GM18511 (cell line): ENCODE data around the gene HOXA6.

Experiments
- ATAC-seq: cut with Tn5 transposase; IDR thresholded peaks from one replicate; pipeline ENCODE4 v1.9.1; 2021; ENCODE audit warnings: mild to moderate bottlenecking, moderate library complexity; ENCODE audit not compliant: unreplicated experiment

HOXA6 gene

GRCh38 chr7:27173956-27174873 lies 26.6 kb upstream of the HOXA6 start, which contains the start of gene HOXA10:
TSS of gene HOXA10 (minus strand) at chr7:27174320. CDS start at chr7:27174306, 14 bp downstream.
- ATAC-seq: no peak

- no peak for ATAC-seq
Measured at GRCh38 chr7:27173511-27173955, 26.0 kb upstream of the HOXA6 start.

DNA sequence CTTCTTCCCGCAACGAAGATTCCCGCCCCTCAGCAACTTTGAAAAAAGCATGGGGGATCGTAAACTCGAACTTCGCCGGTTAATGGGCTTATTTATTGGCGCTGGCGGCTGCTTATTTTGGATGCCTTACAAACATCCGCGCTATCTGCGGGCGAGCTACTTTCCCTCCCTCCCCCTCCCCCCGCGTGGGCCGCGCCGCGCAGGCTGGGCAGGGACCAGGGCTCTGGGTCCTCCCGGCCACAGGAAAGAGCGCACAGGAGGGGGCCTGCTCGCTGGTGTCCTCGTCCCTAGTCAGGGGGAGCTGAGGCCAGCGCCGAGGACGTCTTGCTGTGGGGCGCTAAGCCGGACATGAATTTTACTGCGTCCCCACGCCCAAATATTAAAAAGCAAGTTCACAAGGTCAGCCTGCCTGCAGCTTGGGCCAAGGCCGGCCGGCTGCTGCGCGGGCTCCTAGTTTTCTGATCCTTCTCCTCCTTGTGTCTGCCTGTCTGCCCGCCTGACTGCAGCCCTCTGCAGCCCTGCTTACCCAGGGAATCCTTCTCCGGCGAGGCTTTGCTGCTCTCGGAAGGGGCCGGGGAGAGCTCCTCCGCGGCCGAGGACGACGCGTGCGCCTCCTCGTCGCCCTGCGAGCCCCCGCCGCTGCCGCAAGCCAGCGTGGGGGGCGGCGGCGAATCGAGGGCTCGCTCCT lies 25.4 kb upstream of the HOXA6 start:
- no peak for ATAC-seq

- ATAC-seq: no peak
Measured at GRCh38 chr7:27172315-27172774, 24.8 kb upstream of the HOXA6 start.

DNA sequence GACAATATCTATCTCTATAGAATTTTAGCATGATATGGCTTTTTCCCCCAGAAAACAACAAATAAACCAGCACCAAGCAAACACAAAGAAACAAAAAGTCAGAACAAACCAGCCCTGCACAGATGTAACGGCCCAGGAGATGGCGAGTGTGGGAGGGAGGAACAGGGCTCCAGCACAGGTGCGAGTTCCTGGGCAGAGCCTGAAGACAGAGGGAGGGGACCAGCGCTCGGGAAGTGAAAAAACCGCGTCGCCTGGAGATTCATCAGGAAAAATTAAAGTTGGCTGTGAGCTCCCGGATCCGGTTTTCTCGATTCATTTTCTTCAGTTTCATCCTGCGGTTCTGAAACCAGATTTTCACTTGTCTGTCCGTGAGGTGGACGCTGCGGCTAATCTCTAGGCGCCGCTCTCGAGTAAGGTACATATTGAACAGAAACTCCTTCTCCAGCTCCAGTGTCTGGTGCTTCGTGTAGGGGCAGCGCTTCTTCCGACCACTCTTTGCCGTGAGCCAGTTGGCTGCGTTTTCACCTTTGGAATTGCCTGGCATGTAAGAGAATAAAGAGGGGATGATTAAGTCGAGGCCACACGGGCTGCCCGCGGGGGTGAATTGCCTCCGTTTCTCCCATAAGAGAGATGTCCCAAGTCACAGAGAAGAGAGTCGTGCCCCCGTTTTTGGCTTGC lies 24.2 kb upstream of the HOXA6 start:
- ATAC-seq: no peak

GRCh38 chr7:27171325-27171636 lies 23.7 kb upstream of the HOXA6 start:
- ATAC-seq: no peak

DNA sequence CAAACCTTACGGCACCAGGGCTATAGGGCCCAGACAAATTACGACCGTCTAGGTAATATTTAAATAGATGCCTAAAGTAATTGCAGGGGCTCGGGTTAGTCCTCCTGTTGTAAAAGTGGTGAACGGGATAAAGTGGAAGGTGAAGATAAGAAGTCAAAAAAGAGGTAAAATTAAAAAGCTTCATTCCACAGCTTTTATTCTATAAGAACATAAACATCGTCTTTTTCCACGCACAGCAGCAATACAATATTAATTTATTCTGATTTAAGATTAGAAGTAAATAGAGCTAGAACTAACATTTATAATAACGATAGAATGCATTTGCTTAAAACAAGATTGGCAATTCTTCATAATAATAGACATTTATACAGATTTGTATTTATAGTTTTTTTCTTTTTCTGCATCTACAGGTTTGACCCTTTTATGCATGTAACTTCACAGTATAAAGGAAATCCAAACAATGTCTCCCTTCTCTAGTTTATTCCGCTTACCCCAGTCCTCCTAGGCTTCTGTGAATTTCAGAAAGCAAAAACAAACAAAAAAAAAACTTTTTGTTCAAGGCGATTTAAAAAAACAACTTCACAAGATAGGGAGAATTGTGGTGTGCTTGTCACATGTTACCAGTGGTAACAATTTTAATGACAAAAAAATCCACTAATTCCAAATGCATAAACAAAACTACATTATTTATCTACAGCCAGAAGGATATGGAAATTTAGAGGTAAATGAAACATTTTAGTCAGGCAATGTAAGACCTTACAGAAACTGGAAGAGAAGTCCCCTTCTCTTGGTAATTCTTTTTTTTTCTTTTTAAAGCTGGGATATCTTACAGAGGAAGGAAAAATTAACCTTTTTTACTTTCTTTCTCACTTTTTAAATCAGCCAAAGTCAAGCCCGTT lies 23.1 kb upstream of the HOXA6 start:
- ATAC-seq: no peak

GRCh38 chr7:27169658-27170425 lies 22.3 kb upstream of the HOXA6 start:
- ATAC-seq: no peak

- no peak for ATAC-seq
Measured at GRCh38 chr7:27168265-27168947, 20.8 kb upstream of the HOXA6 start.

- ATAC-seq: no peak
Measured at GRCh38 chr7:27167916-27168264, 20.3 kb upstream of the HOXA6 start.

DNA sequence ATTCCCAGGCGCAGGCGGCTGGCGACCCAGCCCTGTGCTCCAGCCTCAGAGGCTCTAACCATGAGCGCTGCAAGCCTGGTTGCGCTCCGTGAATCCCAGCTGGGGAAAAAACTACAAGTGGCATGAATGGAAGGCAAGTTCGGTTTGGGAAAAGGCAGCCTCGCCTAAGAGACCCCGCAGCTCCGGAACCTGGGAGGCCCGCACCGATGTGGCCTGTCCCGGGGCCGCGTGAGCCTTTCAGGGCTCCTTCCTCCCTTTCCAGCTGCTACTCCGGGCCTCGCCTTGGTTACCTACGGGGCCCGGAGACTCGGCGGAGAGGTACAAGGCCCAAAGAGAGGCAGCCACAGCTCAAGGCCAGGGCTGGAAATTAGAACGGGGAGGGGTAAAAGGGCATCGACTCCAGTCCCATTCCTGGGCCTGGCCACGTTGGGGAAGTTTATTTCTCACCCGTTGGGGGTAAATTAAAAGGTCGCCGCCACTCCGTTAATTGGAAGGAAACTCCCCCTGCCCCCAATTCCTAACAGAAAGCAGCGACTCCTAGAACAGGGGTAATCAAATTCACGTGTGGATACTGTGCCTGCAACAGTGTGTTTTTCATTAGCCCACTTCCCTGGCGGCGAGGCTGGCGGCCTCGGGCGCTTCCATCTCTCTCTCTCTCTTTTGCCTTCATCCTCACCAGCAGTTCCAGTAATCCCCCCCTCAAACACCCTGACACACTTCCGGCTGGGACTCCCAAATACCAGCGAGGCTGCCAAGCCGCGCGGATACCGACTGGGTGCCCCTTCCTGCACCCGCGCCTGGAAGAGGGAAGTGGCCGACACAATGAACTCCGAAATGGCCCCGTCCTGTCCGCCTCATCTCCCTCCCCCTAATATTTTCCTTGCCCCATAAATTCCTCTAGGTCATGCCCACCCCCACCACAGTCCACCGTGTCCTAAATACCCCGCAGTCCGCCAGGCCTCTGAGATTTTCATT lies 19.2 kb upstream of the HOXA6 start:
- no peak for ATAC-seq

- ATAC-seq: no peak
Measured at GRCh38 chr7:27165996-27166530, 18.5 kb upstream of the HOXA6 start.

- ATAC-seq: no peak
Measured at GRCh38 chr7:27165089-27165995, 17.8 kb upstream of the HOXA6 start, which contains the start of gene HOXA9. TSS of gene HOXA9 (minus strand) at chr7:27165537. CDS start at chr7:27165457, 80 bp downstream.

GRCh38 chr7:27164367-27165088 lies 17.0 kb upstream of the HOXA6 start:
- no peak for ATAC-seq

DNA sequence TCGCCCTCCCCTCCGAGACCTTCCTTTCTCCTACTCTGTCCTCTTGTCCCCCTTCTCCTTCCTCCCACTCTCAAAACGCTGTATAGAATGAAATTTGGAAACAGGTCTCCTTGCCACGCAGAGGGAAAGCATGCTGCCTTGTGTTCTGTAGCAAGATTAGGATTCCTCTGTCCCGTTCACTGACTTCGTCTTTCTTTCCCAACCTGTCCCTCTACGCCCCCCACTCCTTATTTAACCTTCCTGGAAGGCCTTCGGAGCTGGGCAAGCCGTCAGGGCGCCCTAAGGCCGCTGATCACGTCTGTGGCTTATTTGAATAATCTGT lies 16.4 kb upstream of the HOXA6 start:
- ATAC-seq: no peak
